ENCODE measurements around the gene ACRV1.

DNA sequence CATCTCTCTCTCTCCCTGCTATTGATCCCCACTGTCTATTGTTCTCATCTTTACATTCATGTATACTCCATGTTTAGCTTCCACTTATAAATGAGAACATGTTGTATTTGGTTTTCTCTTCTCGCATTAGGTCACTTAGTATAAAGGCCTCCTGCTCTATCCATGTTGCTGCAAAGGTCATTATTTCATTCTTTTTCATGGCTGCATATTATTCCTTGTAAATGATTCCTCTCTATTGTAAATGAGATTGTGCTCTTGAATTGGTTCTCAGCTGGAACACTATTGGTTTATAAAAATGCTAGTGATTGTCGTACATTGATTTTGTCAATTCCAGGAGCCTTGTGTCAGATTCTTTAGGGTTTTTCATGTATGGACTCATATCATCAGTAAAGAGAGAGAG is 13.5 kb downstream of the ACRV1 start:
- TF ChIP-seq CTCF (IDR thresholded peaks at IDR 0.05 in 4 of 5, conservative IDR thresholded peaks at IDR 0.05 in 1 of 5) (no peak), POLR2A (IDR thresholded peaks at IDR 0.05) (no peak)

Measured in gastrocnemius medialis (tissue), 4 donors.